MM.1S (cell line): ENCODE data around the gene CACNA1D.

ENCODE experiments used
- CTCF ChIP-seq: fragments of 300-600 bp; sonication (generic); IDR thresholded peaks from 2 replicates; pipeline ENCODE4 v1.5.1; 2016; ENCODE audit warnings: antibody characterized with exemption, low read length, mixed read lengths
- EZH2 ChIP-seq: fragments of 300-600 bp; sonication (generic); optimal IDR thresholded peaks from 2 replicates; pipeline ENCODE3; 2017; ENCODE audit warnings: low read depth, mild to moderate bottlenecking, antibody characterized with exemption, low read length, mixed read lengths
- EZH2phosphoT487 ChIP-seq: fragments of 300-600 bp; sonication (generic); IDR thresholded peaks from 2 replicates; pipeline ENCODE4 v1.6.1; 2018; ENCODE audit warnings: antibody characterized with exemption, low read length

GRCh38 chr3:53491276-53491675 is 3.1 kb upstream of the CACNA1D start:
- no peak for TF ChIP-seq CTCF
- no peak for TF ChIP-seq EZH2
- no peak for TF ChIP-seq EZH2phosphoT487
